Epithelial cell of proximal tubule (primary cell): ENCODE measurements around the gene STAMBP. TPM values are rescaled to one million over a fixed set of nuclear protein-coding genes. Genes with fewer than 3 reads are reported as not detected.

Experiments used
- DNase-seq: peaks from one replicate; pipeline ENCODE4 v3.0.0-alpha.2; 2011; ENCODE audit warnings: low read depth
- H3K4me3 ChIP-seq: 2 replicates; pipeline ENCODE4 v1.5.1; 2011; ENCODE audit warnings: low read depth, mild to moderate bottlenecking, low read length
- total RNA-seq: library from RNA; depleted of rRNA; stranded (reverse); fragments of >200 nt; gene quantifications from 2 replicates; pipeline ENCODE4 v1.2.3, GENCODE V29; 2015
- TF ChIP-seq, protein P1 (sequence below): conservative IDR thresholded peaks from 2 replicates; pipeline ENCODE4 v1.5.1; 2012; ENCODE audit warnings: low read depth, mild to moderate bottlenecking, low read length

STAMBP gene
- total RNA-seq, 1 donor from 2014 or later, result 37.5 TPM

- no peak overlapping the region for H3K4me3 ChIP-seq
These were observed 86.8 kb downstream of the STAMBP start for GRCh38 chr2:73915437-73915993.

DNA sequence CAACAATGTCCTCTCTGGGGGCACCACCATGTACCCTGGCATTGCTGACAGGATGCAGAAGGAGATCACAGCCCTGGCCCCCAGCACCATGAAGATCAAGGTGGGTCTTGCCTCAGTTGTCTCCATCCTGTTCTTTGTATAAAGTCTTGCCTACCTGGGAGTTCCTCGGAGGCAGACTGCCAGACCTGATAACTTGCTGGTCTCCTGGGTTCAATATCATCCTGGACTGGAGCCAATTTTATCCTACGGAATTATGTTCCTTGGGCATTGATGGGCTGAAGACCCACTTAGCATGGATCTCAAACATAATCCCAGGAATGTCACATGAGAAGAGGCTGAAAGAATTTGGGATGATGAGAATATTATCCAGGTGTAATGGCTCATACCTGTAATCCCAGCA, 87.9 kb downstream of the STAMBP start:
- TF ChIP-seq, protein P1, sequence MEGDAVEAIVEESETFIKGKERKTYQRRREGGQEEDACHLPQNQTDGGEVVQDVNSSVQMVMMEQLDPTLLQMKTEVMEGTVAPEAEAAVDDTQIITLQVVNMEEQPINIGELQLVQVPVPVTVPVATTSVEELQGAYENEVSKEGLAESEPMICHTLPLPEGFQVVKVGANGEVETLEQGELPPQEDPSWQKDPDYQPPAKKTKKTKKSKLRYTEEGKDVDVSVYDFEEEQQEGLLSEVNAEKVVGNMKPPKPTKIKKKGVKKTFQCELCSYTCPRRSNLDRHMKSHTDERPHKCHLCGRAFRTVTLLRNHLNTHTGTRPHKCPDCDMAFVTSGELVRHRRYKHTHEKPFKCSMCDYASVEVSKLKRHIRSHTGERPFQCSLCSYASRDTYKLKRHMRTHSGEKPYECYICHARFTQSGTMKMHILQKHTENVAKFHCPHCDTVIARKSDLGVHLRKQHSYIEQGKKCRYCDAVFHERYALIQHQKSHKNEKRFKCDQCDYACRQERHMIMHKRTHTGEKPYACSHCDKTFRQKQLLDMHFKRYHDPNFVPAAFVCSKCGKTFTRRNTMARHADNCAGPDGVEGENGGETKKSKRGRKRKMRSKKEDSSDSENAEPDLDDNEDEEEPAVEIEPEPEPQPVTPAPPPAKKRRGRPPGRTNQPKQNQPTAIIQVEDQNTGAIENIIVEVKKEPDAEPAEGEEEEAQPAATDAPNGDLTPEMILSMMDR, result no peak
- no peak for DNase-seq

More at GRCh38 chr2:73915437-73915993, 86.8 kb downstream of the STAMBP start:
- TF ChIP-seq, protein P1, result no peak
- DNase-seq, result no peak

GRCh38 chr2:73917296-73917695, 88.5 kb downstream of the STAMBP start:
- H3K4me3 ChIP-seq, result no peak overlapping the region
- DNase-seq, result no peak
- TF ChIP-seq, protein P1, result no peak

More for the DNA sequence above, 87.9 kb downstream of the STAMBP start:
- no peak overlapping the region for H3K4me3 ChIP-seq

- no peak for DNase-seq
These were observed 89.0 kb downstream of the STAMBP start for GRCh38 chr2:73917696-73918207.

DNA sequence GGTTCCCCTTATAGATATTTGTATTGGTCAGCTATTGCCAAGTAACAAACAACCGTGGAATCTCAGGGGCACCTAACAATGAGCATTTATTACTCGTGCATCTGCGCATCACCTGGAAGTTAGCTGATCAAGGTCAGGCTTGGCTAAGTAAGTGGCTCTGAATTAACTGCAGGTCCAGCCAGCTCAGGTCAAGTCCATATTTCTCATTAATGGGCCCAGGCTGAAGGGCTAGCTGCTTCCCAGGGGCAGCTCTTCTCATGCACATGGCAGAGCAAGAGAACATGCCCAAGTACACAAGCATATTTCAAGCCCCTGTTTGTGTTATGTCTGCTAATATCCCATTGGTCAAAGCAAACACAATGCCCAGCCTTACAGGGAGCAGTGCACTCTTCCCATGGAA, 90.1 kb downstream of the STAMBP start:
- TF ChIP-seq, protein P1, result no peak

More at GRCh38 chr2:73917696-73918207, 89.0 kb downstream of the STAMBP start:
- TF ChIP-seq, protein P1, result no peak
- H3K4me3 ChIP-seq, result no peak overlapping the region

GRCh38 chr2:73919596-73920228, 91.0 kb downstream of the STAMBP start:
- TF ChIP-seq, protein P1, result no peak
- no peak for DNase-seq
- H3K4me3 ChIP-seq, result no peak overlapping the region

More for the DNA sequence above, 90.1 kb downstream of the STAMBP start:
- DNase-seq, result no peak
- H3K4me3 ChIP-seq, result no peak overlapping the region
